Measurements from ENCODE around the gene ART5.

ART5 gene

GRCh38 chr11:3641701-3642070 is at the start of gene ART5:
ART5 (minus strand) TSS chr11:3641992; CDS start chr11:3641862, 130 bp downstream.
- ChIA-PET POLR2A (ENCODE audit: low non-redundant PET) (no interaction called here), CTCF (no interaction called here)
- H3K27ac ChIP-seq, result no peak within 1 kb of the TSS
- TF ChIP-seq, protein P1, sequence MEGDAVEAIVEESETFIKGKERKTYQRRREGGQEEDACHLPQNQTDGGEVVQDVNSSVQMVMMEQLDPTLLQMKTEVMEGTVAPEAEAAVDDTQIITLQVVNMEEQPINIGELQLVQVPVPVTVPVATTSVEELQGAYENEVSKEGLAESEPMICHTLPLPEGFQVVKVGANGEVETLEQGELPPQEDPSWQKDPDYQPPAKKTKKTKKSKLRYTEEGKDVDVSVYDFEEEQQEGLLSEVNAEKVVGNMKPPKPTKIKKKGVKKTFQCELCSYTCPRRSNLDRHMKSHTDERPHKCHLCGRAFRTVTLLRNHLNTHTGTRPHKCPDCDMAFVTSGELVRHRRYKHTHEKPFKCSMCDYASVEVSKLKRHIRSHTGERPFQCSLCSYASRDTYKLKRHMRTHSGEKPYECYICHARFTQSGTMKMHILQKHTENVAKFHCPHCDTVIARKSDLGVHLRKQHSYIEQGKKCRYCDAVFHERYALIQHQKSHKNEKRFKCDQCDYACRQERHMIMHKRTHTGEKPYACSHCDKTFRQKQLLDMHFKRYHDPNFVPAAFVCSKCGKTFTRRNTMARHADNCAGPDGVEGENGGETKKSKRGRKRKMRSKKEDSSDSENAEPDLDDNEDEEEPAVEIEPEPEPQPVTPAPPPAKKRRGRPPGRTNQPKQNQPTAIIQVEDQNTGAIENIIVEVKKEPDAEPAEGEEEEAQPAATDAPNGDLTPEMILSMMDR (conservative IDR thresholded peaks at IDR 0.05; ENCODE audit: low read depth), result no peak
- no peak for DNase-seq (ENCODE audit: low spot score)

DNA sequence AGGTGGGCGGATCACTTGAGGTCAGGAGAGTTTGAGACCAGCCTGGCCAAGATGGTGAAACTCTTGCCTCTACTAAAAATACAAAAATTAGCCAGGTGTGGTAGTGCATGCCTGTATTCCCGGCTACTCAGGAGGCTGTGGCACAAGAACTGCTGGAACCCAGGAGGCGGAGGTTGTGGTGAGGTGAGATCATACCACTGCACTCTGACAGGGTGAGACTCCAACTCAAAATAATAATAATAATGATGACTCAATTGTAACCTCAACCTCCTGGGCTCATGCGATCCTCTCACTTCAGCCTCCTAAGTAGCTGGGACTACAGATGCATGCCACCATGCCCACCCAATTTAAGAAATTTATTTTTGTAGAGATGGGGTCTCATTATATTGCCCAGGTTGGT is 45.0 kb upstream of the ART5 start:
- DNase-seq (ENCODE audit: low spot score), result no peak
- H3K27ac ChIP-seq, result no peak overlapping the region
- TF ChIP-seq, protein P1 (conservative IDR thresholded peaks at IDR 0.05; ENCODE audit: low read depth), result no peak
- POLR2A ChIA-PET (ENCODE audit: low non-redundant PET), result no interaction called here
- CTCF ChIA-PET, result interaction anchor here (0.5 kb wide), 1 partner anchor 1542 kb away, joined by 3 read pairs; no protein-coding TSS in a partner anchor

GRCh38 chr11:3685923-3686322 is 44.1 kb upstream of the ART5 start:
- TF ChIP-seq, protein P1 (conservative IDR thresholded peaks at IDR 0.05; ENCODE audit: low read depth), result no peak
- no peak overlapping the region for H3K27ac ChIP-seq
- CTCF ChIA-PET, result no interaction called here
- POLR2A ChIA-PET (ENCODE audit: low non-redundant PET), result no interaction called here
- no peak for DNase-seq (ENCODE audit: low spot score)

- CTCF ChIA-PET, result no interaction called here
- no peak overlapping the region for H3K27ac ChIP-seq
- no peak for DNase-seq (ENCODE audit: low spot score)
- TF ChIP-seq, protein P1 (conservative IDR thresholded peaks at IDR 0.05; ENCODE audit: low read depth), result no peak
- POLR2A ChIA-PET (ENCODE audit: low non-redundant PET), result no interaction called here
Measured at GRCh38 chr11:3684819-3685172, 43.0 kb upstream of the ART5 start.

DNA sequence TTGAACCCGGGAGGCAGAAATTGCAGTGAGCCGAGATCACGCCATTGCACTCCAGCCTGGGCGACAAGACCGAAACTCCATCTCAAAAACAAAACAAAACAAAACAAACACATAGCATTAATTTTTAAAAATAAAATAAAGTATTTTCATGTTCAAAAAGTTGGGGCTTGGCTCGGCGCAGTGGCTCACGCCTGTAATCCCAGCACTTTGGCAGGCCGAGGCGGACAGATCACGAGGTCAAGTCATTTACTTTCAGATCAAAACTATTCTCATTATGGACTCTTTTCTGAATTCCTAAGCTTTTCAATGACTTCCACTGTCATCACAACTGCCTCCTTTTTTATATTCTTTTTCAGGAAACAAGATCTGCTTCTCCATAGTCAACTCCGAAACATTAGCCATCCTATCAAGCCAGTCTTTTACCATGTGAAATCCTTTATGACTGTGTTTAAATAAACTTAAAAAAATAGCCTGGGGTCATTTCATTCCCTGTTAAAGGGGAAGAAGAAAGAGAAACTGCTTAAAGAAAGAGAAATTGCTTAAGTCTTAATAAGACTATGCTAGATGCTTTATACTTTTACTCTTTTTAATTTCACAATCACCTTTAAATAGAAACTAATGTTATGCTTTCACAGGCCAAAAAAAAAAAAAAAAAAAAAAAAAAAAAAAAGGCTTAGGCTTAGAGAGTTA is 42.5 kb upstream of the ART5 start:
- ChIA-PET CTCF (no interaction called here), POLR2A (ENCODE audit: low non-redundant PET) (no interaction called here)
- no peak for DNase-seq (ENCODE audit: low spot score)
- H3K27ac ChIP-seq, result no peak overlapping the region
- TF ChIP-seq, protein P1 (conservative IDR thresholded peaks at IDR 0.05; ENCODE audit: low read depth), result no peak

DNA sequence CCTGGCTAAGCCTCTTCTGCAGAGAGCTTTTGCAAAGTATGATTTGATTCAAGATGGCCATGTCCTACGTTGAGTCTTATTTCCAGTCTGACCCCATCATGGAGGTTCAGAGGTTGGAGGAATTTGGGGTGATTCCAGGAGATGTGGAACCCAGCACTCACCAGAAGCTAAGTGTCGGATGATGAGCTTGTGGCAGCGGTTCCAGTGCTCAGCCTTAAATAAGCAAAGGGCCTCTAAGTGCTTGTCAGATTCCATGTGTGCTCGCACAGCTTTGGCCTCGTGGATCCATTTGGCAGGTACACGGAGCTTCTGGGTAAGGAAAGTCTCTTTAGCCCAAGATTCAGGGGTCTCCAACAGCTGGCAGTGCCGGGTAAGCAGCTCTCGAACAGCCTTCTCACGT is 41.2 kb upstream of the ART5 start:
- H3K27ac ChIP-seq, result no peak overlapping the region
- CTCF ChIA-PET, result no interaction called here
- TF ChIP-seq, protein P1 (conservative IDR thresholded peaks at IDR 0.05; ENCODE audit: low read depth), result no peak
- POLR2A ChIA-PET (ENCODE audit: low non-redundant PET), result no interaction called here
- DNase-seq (ENCODE audit: low spot score), result no peak

Measured in RWPE1 (cell line).